SK-N-SH (cell line): ENCODE data around the gene ZAP70. TPM values are rescaled to one million over a fixed set of nuclear protein-coding genes. Genes with fewer than 3 reads are reported as not detected.

Source experiments
- CTCF ChIA-PET: fragments of 300-600, 350-600 bp; formaldehyde crosslinking; extraction: SDS; loops from one replicate; lab custom pipeline; 2021; lab: Yijun Ruan, JAX
- POLR2A ChIA-PET: fragments of 350-600 bp; sonication (Branson Sonifier 250); formaldehyde crosslinking; extraction: SDS; loops from one replicate; lab custom pipeline; 2020; ENCODE audit warnings: antibody characterized with exemption, inconsistent platforms; lab: Yijun Ruan, JAX
- DNase-seq: peaks from one replicate; pipeline ENCODE4 v3.0.0; 2012
- H2AFZ ChIP-seq: fragments of 200-600 bp; sonication (generic); 2 replicates; pipeline ENCODE4 v1.8.1; 2016; ENCODE audit warnings: antibody characterized with exemption, mild to moderate bottlenecking, low read depth
- H3F3A ChIP-seq: fragments of 200-600 bp; sonication (generic); replicated peaks from 2 replicates; pipeline ENCODE3; 2016; ENCODE audit warnings: antibody characterized with exemption, mild to moderate bottlenecking; ENCODE audit not compliant: insufficient read depth
- H3K27ac ChIP-seq, 2 experiments: fragments of 200-500 bp in 1 of 2; fragments of 200-600 bp in 1 of 2; sonication (Bioruptor generic) in 1 of 2; sonication (generic), shearing (Covaris generic) in 1 of 2; 2 replicates each; pipeline versions ENCODE4 v1.5.1 to v1.6.1; 2014 to 2016; ENCODE audit warnings: low read depth in 2 of 2, inconsistent platforms in 1 of 2, low read length in 1 of 2, mild to moderate bottlenecking in 1 of 2, mixed read lengths in 1 of 2
- H3K27me3 ChIP-seq: fragments of 200-600 bp; sonication (generic), shearing (Covaris generic); 2 replicates; pipeline ENCODE4 v1.6.1; 2016; ENCODE audit warnings: mixed run types; ENCODE audit not compliant: insufficient read depth
- H3K36me3 ChIP-seq, 2 experiments: fragments of 200-500 bp in 1 of 2; fragments of 200-600 bp in 1 of 2; sonication (Bioruptor generic) in 1 of 2; sonication (generic) in 1 of 2; replicated peaks in 1 of 2; 2 replicates each; pipeline versions ENCODE3 to v1.5.1; 2014 to 2016; ENCODE audit warnings: low read length in 1 of 2, mild to moderate bottlenecking in 1 of 2; ENCODE audit not compliant: insufficient read depth in 2 of 2, control insufficient read depth in 1 of 2
- H3K4me1 ChIP-seq, 2 experiments: fragments of 200-500 bp in 1 of 2; fragments of 200-600 bp in 1 of 2; sonication (Bioruptor generic) in 1 of 2; sonication (generic), shearing (Covaris generic) in 1 of 2; 2 replicates each; pipeline versions ENCODE4 v1.5.1 to v1.6.1; 2014 to 2016; ENCODE audit warnings: low read depth in 1 of 2, low read length in 1 of 2, mixed run types in 1 of 2; ENCODE audit not compliant: insufficient read depth in 2 of 2, control insufficient read depth in 1 of 2
- H3K4me2 ChIP-seq: fragments of 200-600 bp; sonication (generic), shearing (Covaris generic); 2 replicates; pipeline ENCODE4 v1.6.1; 2017; ENCODE audit warnings: mixed run types
- H3K4me3 ChIP-seq, 2 experiments: fragments of 200-500 bp in 1 of 2; fragments of 200-600 bp in 1 of 2; sonication (Bioruptor generic) in 1 of 2; sonication (generic), shearing (Covaris generic) in 1 of 2; 2 replicates each; pipeline versions ENCODE4 v1.5.1 to v1.8.1; 2014 to 2016; ENCODE audit warnings: low read depth in 2 of 2, inconsistent platforms in 1 of 2, low read length in 1 of 2, mild to moderate bottlenecking in 1 of 2, mixed read lengths in 1 of 2, moderate library complexity in 1 of 2
- H3K79me2 ChIP-seq: fragments of 200-600 bp; sonication (generic); 2 replicates; pipeline ENCODE4 v1.8.1; 2017; ENCODE audit warnings: mild to moderate bottlenecking; ENCODE audit not compliant: insufficient read depth
- H3K9ac ChIP-seq: fragments of 200-600 bp; sonication (generic); 2 replicates; pipeline ENCODE4 v1.6.1; 2017; ENCODE audit warnings: mixed run types
- H3K9me2 ChIP-seq: fragments of 200-600 bp; sonication (generic); 2 replicates; pipeline ENCODE4 v1.6.1; 2017; ENCODE audit warnings: mixed run types
- H3K9me3 ChIP-seq: fragments of 200-600 bp; sonication (generic); 2 replicates; pipeline ENCODE4 v1.6.1; 2017; ENCODE audit warnings: mixed run types, mild to moderate bottlenecking, moderate library complexity
- H4K20me1 ChIP-seq: fragments of 200-600 bp; sonication (generic); 2 replicates; pipeline ENCODE4 v1.6.1; 2017; ENCODE audit warnings: mild to moderate bottlenecking, mixed run types; ENCODE audit not compliant: insufficient read depth
- CHD2 ChIP-seq: fragments of 150-350 bp; IDR thresholded peaks from 2 replicates; pipeline ENCODE4 v1.6.1; 2018; ENCODE audit warnings: low read length; ENCODE audit not compliant: partially characterized antibody
- CTCF ChIP-seq: fragments of 200-600 bp; sonication (generic); IDR thresholded peaks from 2 replicates; pipeline ENCODE4 v1.6.1; 2017; ENCODE audit warnings: antibody characterized with exemption, mild to moderate bottlenecking, moderate library complexity
- FOSL2 ChIP-seq: IDR thresholded peaks from 2 replicates; pipeline ENCODE4 v1.4.0; 2012; ENCODE audit warnings: low read depth, mild to moderate bottlenecking, moderate library complexity, borderline replicate concordance
- FOXM1 ChIP-seq: IDR thresholded peaks from 2 replicates; pipeline ENCODE4 v1.4.0; 2012; ENCODE audit warnings: low read depth, mild to moderate bottlenecking
- GABPA ChIP-seq: IDR thresholded peaks from 2 replicates; pipeline ENCODE4 v1.4.0; 2012; ENCODE audit warnings: low read depth, mild to moderate bottlenecking
- GATA2 ChIP-seq: sonication (generic); formaldehyde crosslinking; IDR thresholded peaks from 2 replicates; pipeline ENCODE4 v1.5.0; 2020; ENCODE audit warnings: mild to moderate bottlenecking, missing genetic modification reagents
- MAX ChIP-seq: IDR thresholded peaks from 2 replicates; pipeline ENCODE4 v1.4.0; 2012; ENCODE audit warnings: low read depth
- MXI1 ChIP-seq: IDR thresholded peaks from 2 replicates; pipeline ENCODE4 v1.6.1; 2012; ENCODE audit warnings: mild to moderate bottlenecking, low read depth, low read length, improper control_type of control experiment
- NRF1 ChIP-seq: IDR thresholded peaks from 2 replicates; pipeline ENCODE4 v1.6.1; 2012; ENCODE audit warnings: low read depth, mild to moderate bottlenecking, low read length
- RFX5 ChIP-seq: IDR thresholded peaks from 2 replicates; pipeline ENCODE4 v1.6.1; 2012; ENCODE audit warnings: mild to moderate bottlenecking, improper control_type of control experiment, low read length
- SMC3 ChIP-seq: IDR thresholded peaks from 2 replicates; pipeline ENCODE4 v1.6.1; 2012; ENCODE audit warnings: low read depth, low read length, improper control_type of control experiment
- TEAD4 ChIP-seq: IDR thresholded peaks from 2 replicates; pipeline ENCODE4 v1.4.0; 2012; ENCODE audit warnings: mild to moderate bottlenecking, borderline replicate concordance; ENCODE audit not compliant: insufficient read depth
- USF1 ChIP-seq: IDR thresholded peaks from 2 replicates; pipeline ENCODE4 v1.4.0; 2012; ENCODE audit warnings: low read depth, borderline replicate concordance
- USF2 ChIP-seq: fragments of 150-350 bp; IDR thresholded peaks from 2 replicates; pipeline ENCODE4 v1.6.1; 2017; ENCODE audit warnings: antibody characterized with exemption, low read length, low read depth, borderline replicate concordance
- WGBS: methylation state at CpG from one replicate; pipeline ENCODE4 v1.1.6; 2017; ENCODE audit warnings: low lambda C conversion rate; 5-methylcytosine and 5-hydroxymethylcytosine counted together
- polyA plus RNA-seq, 3 experiments: library from polyadenylated mRNA; depleted of rRNA; stranded (reverse); fragments of >200 nt; gene quantifications; 2 replicates each; pipeline ENCODE4 v1.2.3, GENCODE V29; 2012

ZAP70 gene
- polyA plus RNA-seq, 1 of the 3 experiments (the other 2 are of a cell fraction) = 0.05 TPM

GRCh38 chr2:97715951-97716694 lies 2.7 kb downstream of the ZAP70 start:
- H3K9me3 ChIP-seq = no peaks in the 10 kb centered on the region
- H3K27me3 ChIP-seq = no peaks in the 10 kb centered on the region
- H3K36me3 ChIP-seq = no peaks in the 10 kb centered on the region
- no peak overlapping the region for H3K4me3 ChIP-seq
- H3F3A ChIP-seq = no peaks in the 10 kb centered on the region
- H3K4me2 ChIP-seq = no peak overlapping the region
- no peak overlapping the region for H3K9ac ChIP-seq
- H3K9me2 ChIP-seq = no peaks in the 10 kb centered on the region
- TF ChIP-seq GATA2 (CRISPR knock-in tag) (no peak), GABPA (no peak), FOXM1 (no peak), TEAD4 (no peak), NRF1 (no peak), RFX5 (no peak), MXI1 (no peak), CHD2 (no peak)
- H3K4me1 ChIP-seq = no peaks in the 10 kb centered on the region; a peak in 1 of 4 replicates
- CTCF ChIA-PET = interaction anchor here (0.6 to 1.7 kb wide), 4 partner anchors 16 to 125 kb away, joined by 3 to 6 read pairs (median 4); no protein-coding TSS in a partner anchor
- no peak overlapping the region for H2AFZ ChIP-seq
- H3K27ac ChIP-seq = no peak overlapping the region
- DNase-seq = no peak
- WGBS = 69% methylated on average over 7 of the region's 9 CpGs
- POLR2A ChIA-PET = no interaction called here
- no peaks in the 10 kb centered on the region for H3K79me2 ChIP-seq
- H4K20me1 ChIP-seq = no peaks in the 10 kb centered on the region

GRCh38 chr2:97716695-97717612 lies 3.6 kb downstream of the ZAP70 start:
- ChIA-PET CTCF (interaction anchor here (1.1 to 1.5 kb wide), 4 partner anchors 11 to 668 kb away, joined by 3 to 6 read pairs (median 4); no protein-coding TSS in a partner anchor), POLR2A (no interaction called here)
- Histone ChIP-seq H3K9me3 (no peaks in the 10 kb centered on the region), H3F3A (no peaks in the 10 kb centered on the region), H2AFZ (no peak overlapping the region), H3K9me2 (no peaks in the 10 kb centered on the region), H3K9ac (no peak overlapping the region), H3K79me2 (no peaks in the 10 kb centered on the region), H3K27me3 (no peaks in the 10 kb centered on the region), H3K27ac (no peak overlapping the region), H4K20me1 (no peaks in the 10 kb centered on the region), H3K4me1 (no peaks in the 10 kb centered on the region; a peak in 1 of 4 replicates), H3K4me2 (no peak overlapping the region), H3K36me3 (no peaks in the 10 kb centered on the region), H3K4me3 (no peak overlapping the region)
- no peak for DNase-seq
- no peak for TF ChIP-seq CTCF
- TF ChIP-seq FOSL2 = no peak
- TF ChIP-seq SMC3 = no peak
- TF ChIP-seq USF2 = no peak
- no peak for TF ChIP-seq MAX
- no peak for TF ChIP-seq USF1
- WGBS = 51% methylated on average over 12 of the region's 21 CpGs
